Measurements from ENCODE around the gene TMSB4Y.

TMSB4Y gene

GRCh38 chrY:13703568-13703968, at the start of gene TMSB4Y:
TMSB4Y (plus strand) TSS chrY:13703899.
- in situ Hi-C loops (cut with HindIII; ENCODE audit: low pct_ligation_motif_present, low pct_unique_long_range_greater_than_20kb, low sequenced_read_pairs), result no loop called here
- no peak for DNase-seq

GRCh38 chrY:13664162-13664561, 39.5 kb upstream of the TMSB4Y start:
- no peak for DNase-seq
- in situ Hi-C loops (cut with HindIII; ENCODE audit: low pct_ligation_motif_present, low pct_unique_long_range_greater_than_20kb, low sequenced_read_pairs), result no loop called here

- in situ Hi-C loops (cut with HindIII; ENCODE audit: low pct_ligation_motif_present, low pct_unique_long_range_greater_than_20kb, low sequenced_read_pairs), result no loop called here
Observed at GRCh38 chrY:13671122-13671521, 32.6 kb upstream of the TMSB4Y start.

GRCh38 chrY:13702276-13702675, 1.4 kb upstream of the TMSB4Y start:
- no peak for DNase-seq
- in situ Hi-C loops (cut with HindIII; ENCODE audit: low pct_ligation_motif_present, low pct_unique_long_range_greater_than_20kb, low sequenced_read_pairs), result no loop called here

More at GRCh38 chrY:13671122-13671521, 32.6 kb upstream of the TMSB4Y start:
- no peak for DNase-seq

GRCh38 chrY:13704121-13704930, 627 bp downstream of the TMSB4Y start:
- in situ Hi-C loops (cut with HindIII; ENCODE audit: low pct_ligation_motif_present, low pct_unique_long_range_greater_than_20kb, low sequenced_read_pairs), result no loop called here
- no peak for DNase-seq

GRCh38 chrY:13705197-13705596, 1.5 kb downstream of the TMSB4Y start:
- DNase-seq, result no peak
- in situ Hi-C loops (cut with HindIII; ENCODE audit: low pct_ligation_motif_present, low pct_unique_long_range_greater_than_20kb, low sequenced_read_pairs), result no loop called here

GRCh38 chrY:13708038-13708437, 4.3 kb downstream of the TMSB4Y start:
- DNase-seq, result no peak
- in situ Hi-C loops (cut with HindIII; ENCODE audit: low pct_ligation_motif_present, low pct_unique_long_range_greater_than_20kb, low sequenced_read_pairs), result no loop called here

GRCh38 chrY:13718996-13719395, 15.3 kb downstream of the TMSB4Y start:
- in situ Hi-C loops (cut with HindIII; ENCODE audit: low pct_ligation_motif_present, low pct_unique_long_range_greater_than_20kb, low sequenced_read_pairs), result no loop called here
- no peak for DNase-seq

- no peak for DNase-seq
- in situ Hi-C loops (cut with HindIII; ENCODE audit: low pct_ligation_motif_present, low pct_unique_long_range_greater_than_20kb, low sequenced_read_pairs), result no loop called here
Observed at GRCh38 chrY:13729517-13729916, 25.8 kb downstream of the TMSB4Y start.

- no peak for DNase-seq
- in situ Hi-C loops (cut with HindIII; ENCODE audit: low pct_ligation_motif_present, low pct_unique_long_range_greater_than_20kb, low sequenced_read_pairs), result no loop called here
Observed at GRCh38 chrY:13738618-13739017, 34.9 kb downstream of the TMSB4Y start.

GRCh38 chrY:13751289-13752071, 47.8 kb downstream of the TMSB4Y start:
- in situ Hi-C loops (cut with HindIII; ENCODE audit: low pct_ligation_motif_present, low pct_unique_long_range_greater_than_20kb, low sequenced_read_pairs), result no loop called here
- no peak for DNase-seq

GRCh38 chrY:13754661-13755060, 51.0 kb downstream of the TMSB4Y start:
- in situ Hi-C loops (cut with HindIII; ENCODE audit: low pct_ligation_motif_present, low pct_unique_long_range_greater_than_20kb, low sequenced_read_pairs), result no loop called here
- no peak for DNase-seq
